ENCODE measurements around the gene STXBP1. TPM values are rescaled to one million over a fixed set of nuclear protein-coding genes. Genes with fewer than 3 reads are reported as not detected.
"Not testable (repeated sequence)": the region's sequence is repeated elsewhere in the genome, so short reads cannot be mapped to it uniquely, and the experiment has no call there.

The STXBP1 gene
- total RNA-seq, 4 donors from 2014 or later = 4.7 to 36.1 (median 12.2) TPM

DNA sequence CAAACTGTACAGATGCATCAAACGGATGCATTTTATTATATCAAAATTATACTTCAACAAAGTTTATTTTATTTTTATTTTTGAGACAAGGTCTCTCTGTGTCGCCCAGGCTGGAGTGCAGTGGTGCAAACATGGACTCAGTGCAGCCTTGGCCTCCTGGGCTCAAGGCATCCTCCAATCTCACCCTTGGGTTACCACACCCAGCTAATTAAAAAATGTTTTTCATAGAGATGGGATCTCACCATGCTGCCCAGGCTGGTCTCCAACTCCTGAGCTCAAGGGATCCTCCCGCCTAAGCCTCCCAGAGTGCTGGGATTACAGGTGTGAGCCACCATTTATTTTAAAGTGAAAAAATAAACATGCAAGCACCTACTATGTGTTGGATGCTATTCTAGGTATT is 40.1 kb upstream of the STXBP1 start:
- intact Hi-C loops (cut with DNase I) = no loop called here
- Histone ChIP-seq H3K36me3 (no peaks in the 10 kb centered on the region), H3K27ac (peak overlapping the region; percentile 86 to 100 (median 99)), H3K9me3 (no peaks in the 10 kb centered on the region), H3K4me1 (peaks cover 42 to 83% (median 49%) of the 10 kb centered on the region in 3 donors), H3K27me3 (no peaks in the 10 kb centered on the region), H3K4me3 (no peak overlapping the region)
- TF ChIP-seq, protein P1, sequence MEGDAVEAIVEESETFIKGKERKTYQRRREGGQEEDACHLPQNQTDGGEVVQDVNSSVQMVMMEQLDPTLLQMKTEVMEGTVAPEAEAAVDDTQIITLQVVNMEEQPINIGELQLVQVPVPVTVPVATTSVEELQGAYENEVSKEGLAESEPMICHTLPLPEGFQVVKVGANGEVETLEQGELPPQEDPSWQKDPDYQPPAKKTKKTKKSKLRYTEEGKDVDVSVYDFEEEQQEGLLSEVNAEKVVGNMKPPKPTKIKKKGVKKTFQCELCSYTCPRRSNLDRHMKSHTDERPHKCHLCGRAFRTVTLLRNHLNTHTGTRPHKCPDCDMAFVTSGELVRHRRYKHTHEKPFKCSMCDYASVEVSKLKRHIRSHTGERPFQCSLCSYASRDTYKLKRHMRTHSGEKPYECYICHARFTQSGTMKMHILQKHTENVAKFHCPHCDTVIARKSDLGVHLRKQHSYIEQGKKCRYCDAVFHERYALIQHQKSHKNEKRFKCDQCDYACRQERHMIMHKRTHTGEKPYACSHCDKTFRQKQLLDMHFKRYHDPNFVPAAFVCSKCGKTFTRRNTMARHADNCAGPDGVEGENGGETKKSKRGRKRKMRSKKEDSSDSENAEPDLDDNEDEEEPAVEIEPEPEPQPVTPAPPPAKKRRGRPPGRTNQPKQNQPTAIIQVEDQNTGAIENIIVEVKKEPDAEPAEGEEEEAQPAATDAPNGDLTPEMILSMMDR (IDR thresholded peaks at IDR 0.05) = no peak
- TF ChIP-seq POLR2A (IDR thresholded peaks at IDR 0.05) = no peak
- 82 to 95% methylated on average over 2 to 3 of the region's 3 CpGs for WGBS, 2 donors
- DNase-seq = no peak

DNA sequence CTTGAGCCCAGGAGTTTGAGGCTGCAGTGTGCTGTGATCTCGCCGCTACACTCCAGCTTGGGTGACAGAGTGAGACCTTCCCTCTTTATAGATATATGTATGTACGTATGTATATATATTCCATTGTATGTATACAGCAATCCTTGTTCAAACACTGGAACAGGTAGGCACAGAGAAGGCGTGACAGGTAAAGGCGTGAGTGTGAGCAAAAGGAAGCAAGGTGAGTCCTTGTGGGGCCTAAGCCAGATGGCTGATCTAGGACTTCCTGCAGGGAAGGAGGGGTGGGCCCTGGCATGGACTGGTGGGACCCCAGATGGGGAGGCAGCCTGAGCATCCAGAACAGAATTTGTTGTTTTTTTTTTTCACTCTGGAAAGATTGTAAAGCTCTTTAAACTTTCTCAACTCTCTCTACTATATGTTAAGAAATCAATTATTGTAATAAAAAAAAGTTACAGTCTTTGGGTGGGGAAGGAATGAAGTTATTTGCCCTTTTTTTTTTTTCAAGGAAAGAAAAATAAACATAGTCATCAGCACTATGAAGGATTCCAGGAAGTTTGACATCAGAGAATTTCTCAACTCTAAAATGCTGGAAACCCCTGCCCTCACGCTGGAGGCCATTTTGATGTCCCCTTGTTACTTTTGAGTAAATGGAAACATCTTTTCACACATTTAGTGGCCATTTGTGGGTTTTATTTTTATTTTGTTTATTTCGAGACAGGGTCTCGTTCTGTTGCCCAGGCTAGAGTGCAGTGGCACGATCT is 38.9 kb upstream of the STXBP1 start:
- H3K36me3 ChIP-seq = no peaks in the 10 kb centered on the region
- H3K27ac ChIP-seq = peak overlapping the region; percentile 87 to 100 (median 99)
- no peak for DNase-seq
- WGBS, 2 donors = 61 to 67% methylated on average over 9 of the region's 9 CpGs
- H3K4me1 ChIP-seq = peaks cover 42 to 79% (median 55%) of the 10 kb centered on the region in 3 donors
- TF ChIP-seq, protein P1 (IDR thresholded peaks at IDR 0.05) = no peak
- TF ChIP-seq POLR2A (IDR thresholded peaks at IDR 0.05) = no peak
- H3K9me3 ChIP-seq = no peaks in the 10 kb centered on the region
- no peaks in the 10 kb centered on the region for H3K27me3 ChIP-seq
- intact Hi-C loops (cut with DNase I) = no loop called here
- H3K4me3 ChIP-seq = no peak overlapping the region

- no peaks in the 10 kb centered on the region for H3K36me3 ChIP-seq
- no peaks in the 10 kb centered on the region for H3K9me3 ChIP-seq
- DNase-seq = no peak
- H3K27me3 ChIP-seq = no peaks in the 10 kb centered on the region
- no peak overlapping the region for H3K4me3 ChIP-seq
- peak overlapping the region; percentile 87 to 100 (median 99) for H3K27ac ChIP-seq
- TF ChIP-seq, protein P1 (IDR thresholded peaks at IDR 0.05) = peak in 1 of 6 experiments; percentile 5
- TF ChIP-seq POLR2A (IDR thresholded peaks at IDR 0.05) = peak in 1 of 4 donors; percentile 12
- 30 to 31% methylated on average over 7 to 9 of the region's 10 CpGs for WGBS, 2 donors
- intact Hi-C loops (cut with DNase I) = no loop called here
- peaks cover 53 to 90% (median 66%) of the 10 kb centered on the region in 3 donors for H3K4me1 ChIP-seq
These were observed 37.7 kb upstream of the STXBP1 start for GRCh38 chr9:127574072-127574993.

- Histone ChIP-seq H3K36me3 (no peaks in the 10 kb centered on the region), H3K9me3 (no peaks in the 10 kb centered on the region), H3K4me3 (no peak overlapping the region), H3K27ac (peak overlapping the region; percentile 34 to 100 (median 99)), H3K27me3 (no peaks in the 10 kb centered on the region), H3K4me1 (peaks cover 53 to 90% (median 68%) of the 10 kb centered on the region in 3 donors)
- DNase-seq = no peak
- no peak for TF ChIP-seq POLR2A (IDR thresholded peaks at IDR 0.05)
- TF ChIP-seq, protein P1 (IDR thresholded peaks at IDR 0.05) = no peak
- 85 to 86% methylated on average over 10 of the region's 13 CpGs for WGBS, 2 donors
- intact Hi-C loops (cut with DNase I) = no loop called here
These were observed 36.0 kb upstream of the STXBP1 start for GRCh38 chr9:127575875-127576778.

DNA sequence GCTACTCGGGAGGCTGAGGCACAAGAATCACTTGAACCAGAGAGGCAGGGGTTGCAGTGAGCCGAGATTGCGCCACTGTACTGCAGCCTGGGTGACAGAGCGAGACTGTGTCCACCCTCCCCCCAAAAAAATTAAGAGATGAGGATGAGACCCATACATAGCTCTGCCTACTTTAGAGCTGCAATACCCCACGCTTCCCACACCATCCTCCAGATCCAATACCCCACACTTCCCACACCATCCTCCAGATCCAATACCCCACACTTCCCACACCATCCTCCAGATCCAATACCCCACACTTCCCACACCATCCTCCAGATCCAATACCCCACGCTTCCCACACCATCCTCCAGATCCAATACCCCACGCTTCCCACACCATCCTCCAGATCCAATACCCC is 34.9 kb upstream of the STXBP1 start:
- intact Hi-C loops (cut with DNase I); H3K36me3 ChIP-seq; H3K4me3 ChIP-seq; H3K9me3 ChIP-seq; H3K27me3 ChIP-seq; DNase-seq: not testable (repeated sequence)
- 83 to 93% methylated on average over 4 to 5 of the region's 7 CpGs for WGBS, 2 donors
- peaks cover 53 to 83% (median 66%) of the 10 kb centered on the region in 3 donors for H3K4me1 ChIP-seq
- peak overlapping the region in 1 of 4 donors; percentile 98 for H3K27ac ChIP-seq

Measured in esophagus squamous epithelium (tissue), 5 donors.